Measurements from ENCODE around the gene VTI1A. TPM values are rescaled to one million over a fixed set of nuclear protein-coding genes. Genes with fewer than 3 reads are reported as not detected.

VTI1A gene
- total and polyA plus RNA-seq, 2 of the 13 experiments (the other 11 are each of a cell fraction or from before 2014, with no cell fraction given), result 11.7 to 32.7 TPM

DNA sequence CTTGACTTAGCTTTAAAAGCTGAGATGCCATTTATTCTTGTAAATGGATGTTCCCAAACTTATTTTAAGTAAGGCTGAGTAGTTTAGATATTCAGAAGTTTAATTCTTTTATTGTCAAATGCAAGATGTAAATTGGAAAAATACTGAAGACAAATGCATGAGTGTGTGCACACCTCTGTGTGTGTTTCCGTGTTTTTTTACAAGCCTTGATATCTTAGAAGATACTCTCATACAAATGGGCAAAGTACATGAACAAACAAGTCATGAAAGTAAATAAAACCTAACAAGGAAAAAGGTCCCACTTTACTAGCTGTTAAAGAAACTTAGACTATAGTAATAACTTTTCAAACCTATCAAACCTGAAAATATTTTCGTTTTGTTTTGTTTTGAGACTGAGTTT lies 44.1 kb upstream of the VTI1A start (continued):
- TF ChIP-seq, protein P1, sequence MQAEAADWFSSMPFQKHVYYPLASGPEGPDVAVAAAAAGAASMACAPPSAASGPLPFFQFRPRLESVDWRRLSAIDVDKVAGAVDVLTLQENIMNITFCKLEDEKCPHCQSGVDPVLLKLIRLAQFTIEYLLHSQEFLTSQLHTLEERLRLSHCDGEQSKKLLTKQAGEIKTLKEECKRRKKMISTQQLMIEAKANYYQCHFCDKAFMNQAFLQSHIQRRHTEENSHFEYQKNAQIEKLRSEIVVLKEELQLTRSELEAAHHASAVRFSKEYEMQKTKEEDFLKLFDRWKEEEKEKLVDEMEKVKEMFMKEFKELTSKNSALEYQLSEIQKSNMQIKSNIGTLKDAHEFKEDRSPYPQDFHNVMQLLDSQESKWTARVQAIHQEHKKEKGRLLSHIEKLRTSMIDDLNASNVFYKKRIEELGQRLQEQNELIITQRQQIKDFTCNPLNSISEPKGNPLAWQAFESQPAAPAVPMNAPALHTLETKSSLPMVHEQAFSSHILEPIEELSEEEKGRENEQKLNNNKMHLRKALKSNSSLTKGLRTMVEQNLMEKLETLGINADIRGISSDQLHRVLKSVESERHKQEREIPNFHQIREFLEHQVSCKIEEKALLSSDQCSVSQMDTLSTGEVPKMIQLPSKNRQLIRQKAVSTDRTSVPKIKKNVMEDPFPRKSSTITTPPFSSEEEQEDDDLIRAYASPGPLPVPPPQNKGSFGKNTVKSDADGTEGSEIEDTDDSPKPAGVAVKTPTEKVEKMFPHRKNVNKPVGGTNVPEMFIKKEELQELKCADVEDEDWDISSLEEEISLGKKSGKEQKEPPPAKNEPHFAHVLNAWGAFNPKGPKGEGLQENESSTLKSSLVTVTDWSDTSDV (CRISPR knock-in tag; IDR thresholded peaks at IDR 0.05), result no peak
- no peak for TF ChIP-seq ZFYVE20 (CRISPR knock-in tag; IDR thresholded peaks at IDR 0.05; ENCODE audit: borderline replicate concordance, low read depth)
- no peak for TF ChIP-seq ARHGAP35 (CRISPR knock-in tag; IDR thresholded peaks at IDR 0.05; ENCODE audit: borderline replicate concordance)
- no peak for TF ChIP-seq KLF6 (CRISPR knock-in tag; IDR thresholded peaks at IDR 0.05)
- TF ChIP-seq, protein P2, sequence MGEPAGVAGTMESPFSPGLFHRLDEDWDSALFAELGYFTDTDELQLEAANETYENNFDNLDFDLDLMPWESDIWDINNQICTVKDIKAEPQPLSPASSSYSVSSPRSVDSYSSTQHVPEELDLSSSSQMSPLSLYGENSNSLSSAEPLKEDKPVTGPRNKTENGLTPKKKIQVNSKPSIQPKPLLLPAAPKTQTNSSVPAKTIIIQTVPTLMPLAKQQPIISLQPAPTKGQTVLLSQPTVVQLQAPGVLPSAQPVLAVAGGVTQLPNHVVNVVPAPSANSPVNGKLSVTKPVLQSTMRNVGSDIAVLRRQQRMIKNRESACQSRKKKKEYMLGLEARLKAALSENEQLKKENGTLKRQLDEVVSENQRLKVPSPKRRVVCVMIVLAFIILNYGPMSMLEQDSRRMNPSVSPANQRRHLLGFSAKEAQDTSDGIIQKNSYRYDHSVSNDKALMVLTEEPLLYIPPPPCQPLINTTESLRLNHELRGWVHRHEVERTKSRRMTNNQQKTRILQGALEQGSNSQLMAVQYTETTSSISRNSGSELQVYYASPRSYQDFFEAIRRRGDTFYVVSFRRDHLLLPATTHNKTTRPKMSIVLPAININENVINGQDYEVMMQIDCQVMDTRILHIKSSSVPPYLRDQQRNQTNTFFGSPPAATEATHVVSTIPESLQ (CRISPR knock-in tag; conservative IDR thresholded peaks at IDR 0.05), result no peak
- TF ChIP-seq ESRRA (CRISPR knock-in tag; IDR thresholded peaks at IDR 0.05; ENCODE audit: low read depth), result no peak
- TF ChIP-seq SSRP1 (CRISPR knock-in tag; IDR thresholded peaks at IDR 0.05), result no peak
- no peak for TF ChIP-seq NR3C1 (CRISPR knock-in tag; IDR thresholded peaks at IDR 0.05)
- TF ChIP-seq ZNF331 (CRISPR knock-in tag; IDR thresholded peaks at IDR 0.05), result no peak

DNA sequence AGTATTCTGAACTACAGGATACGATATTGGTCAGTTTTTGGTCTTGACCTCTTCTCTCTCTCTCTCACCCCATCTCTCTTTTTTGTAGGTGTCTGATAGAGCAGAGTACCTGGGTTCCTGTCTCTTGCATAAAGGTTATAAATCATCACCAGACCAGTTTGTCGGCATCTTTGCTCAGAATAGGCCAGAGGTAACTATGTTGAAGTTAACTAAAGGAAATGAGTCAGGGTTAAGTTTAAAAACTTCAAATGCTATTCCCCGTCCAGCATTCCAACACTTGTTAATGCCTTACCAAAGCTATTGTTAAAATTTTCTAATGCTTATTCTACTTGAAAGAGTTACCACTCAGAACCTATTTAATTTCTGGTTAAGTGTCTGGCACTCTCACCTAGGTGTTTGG lies 42.4 kb upstream of the VTI1A start:
- H2AFZ ChIP-seq (ENCODE audit: low read length), result no peak overlapping the region
- ChIA-PET CTCF (ENCODE audit: low intra/inter-chr PET ratio, low total read pairs) (no interaction called here), POLR2A (no interaction called here)
- no peaks in the 10 kb centered on the region for H3K27me3 ChIP-seq (ENCODE audit: control insufficient read depth in 1 of 2, insufficient read depth in 2 of 2, low read length in 2 of 2)
- no peaks in the 10 kb centered on the region for H3K4me1 ChIP-seq (ENCODE audit: insufficient read depth, low read length)
- H3K36me3 ChIP-seq (replicated peaks in 1 of 2; ENCODE audit: control insufficient read depth in 1 of 2, insufficient read depth in 2 of 2, low read length in 2 of 2), result peaks cover 29 to 83% of the 10 kb centered on the region in 2 experiments
- 94% methylated on average over 3 of the region's 3 CpGs for WGBS (ENCODE audit: low lambda C conversion rate)
- H3K9me3 ChIP-seq (ENCODE audit: low read length), result no peaks in the 10 kb centered on the region
- no peak for FAIRE-seq
- no peak for ATAC-seq
- no peak overlapping the region for H3K27ac ChIP-seq (ENCODE audit: extremely low read length, insufficient read depth, low read length)
- no peak overlapping the region for H3K4me2 ChIP-seq (ENCODE audit: low read depth, low read length)
- no TSS peak for BruUV-seq (replicated peaks)
- no peaks in the 10 kb centered on the region for H3K79me2 ChIP-seq (ENCODE audit: insufficient read depth, low read length)
- no peaks in the 10 kb centered on the region for H4K20me1 ChIP-seq (ENCODE audit: insufficient read depth, low read length)
- intact Hi-C loops (cut with micrococcal nuclease; ENCODE audit: unreplicated experiment), result no loop called here
- in situ Hi-C loops (cut with HindIII; ENCODE audit: extremely low pct_ligation_motif_present, low pct_unique_long_range_greater_than_20kb), result no loop called here
- no peak overlapping the region for H3K4me3 ChIP-seq (replicated peaks in 1 of 3; ENCODE audit: insufficient read depth in 1 of 3, low read depth in 2 of 3, low read length in 3 of 3)
- H3K9ac ChIP-seq (ENCODE audit: insufficient read depth, low read depth, low read length), result no peak overlapping the region
- no peak for DNase-seq (ENCODE audit: low spot score)
- TF ChIP-seq, protein P3, sequence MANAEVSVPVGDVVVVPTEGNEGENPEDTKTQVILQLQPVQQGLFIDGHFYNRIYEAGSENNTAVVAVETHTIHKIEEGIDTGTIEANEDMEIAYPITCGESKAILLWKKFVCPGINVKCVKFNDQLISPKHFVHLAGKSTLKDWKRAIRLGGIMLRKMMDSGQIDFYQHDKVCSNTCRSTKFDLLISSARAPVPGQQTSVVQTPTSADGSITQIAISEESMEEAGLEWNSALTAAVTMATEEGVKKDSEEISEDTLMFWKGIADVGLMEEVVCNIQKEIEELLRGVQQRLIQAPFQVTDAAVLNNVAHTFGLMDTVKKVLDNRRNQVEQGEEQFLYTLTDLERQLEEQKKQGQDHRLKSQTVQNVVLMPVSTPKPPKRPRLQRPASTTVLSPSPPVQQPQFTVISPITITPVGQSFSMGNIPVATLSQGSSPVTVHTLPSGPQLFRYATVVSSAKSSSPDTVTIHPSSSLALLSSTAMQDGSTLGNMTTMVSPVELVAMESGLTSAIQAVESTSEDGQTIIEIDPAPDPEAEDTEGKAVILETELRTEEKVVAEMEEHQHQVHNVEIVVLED (CRISPR knock-in tag; IDR thresholded peaks at IDR 0.05; ENCODE audit: borderline replicate concordance), result no peak
- TF ChIP-seq FOSL2 (CRISPR knock-in tag; IDR thresholded peaks at IDR 0.05) (no peak), ZNF816 (CRISPR knock-in tag; IDR thresholded peaks at IDR 0.05; ENCODE audit: borderline replicate concordance) (no peak), ZMYM3 (CRISPR knock-in tag; IDR thresholded peaks at IDR 0.05) (no peak), SP5 (CRISPR knock-in tag; IDR thresholded peaks at IDR 0.05; ENCODE audit: borderline replicate concordance, low read depth) (no peak)
- TF ChIP-seq, protein P4, sequence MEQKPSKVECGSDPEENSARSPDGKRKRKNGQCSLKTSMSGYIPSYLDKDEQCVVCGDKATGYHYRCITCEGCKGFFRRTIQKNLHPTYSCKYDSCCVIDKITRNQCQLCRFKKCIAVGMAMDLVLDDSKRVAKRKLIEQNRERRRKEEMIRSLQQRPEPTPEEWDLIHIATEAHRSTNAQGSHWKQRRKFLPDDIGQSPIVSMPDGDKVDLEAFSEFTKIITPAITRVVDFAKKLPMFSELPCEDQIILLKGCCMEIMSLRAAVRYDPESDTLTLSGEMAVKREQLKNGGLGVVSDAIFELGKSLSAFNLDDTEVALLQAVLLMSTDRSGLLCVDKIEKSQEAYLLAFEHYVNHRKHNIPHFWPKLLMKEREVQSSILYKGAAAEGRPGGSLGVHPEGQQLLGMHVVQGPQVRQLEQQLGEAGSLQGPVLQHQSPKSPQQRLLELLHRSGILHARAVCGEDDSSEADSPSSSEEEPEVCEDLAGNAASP (CRISPR knock-in tag; IDR thresholded peaks at IDR 0.05; ENCODE audit: borderline replicate concordance), result no peak

All from HepG2 (cell line).